Subcutaneous abdominal adipose tissue (tissue), 5 donors: ENCODE measurements around the gene ZEB2.

Experiments used
- H3K27ac ChIP-seq: one replicate; pipeline ENCODE4 v1.7.0; 2013; ENCODE audit warnings: low read depth, mild to moderate bottlenecking, inconsistent platforms, low read length, moderate library complexity
- H3K27me3 ChIP-seq, 5 donors: one replicate each; pipeline ENCODE4 v1.7.0; 2013; ENCODE audit warnings: low read length in 5 of 5, inconsistent platforms in 1 of 5; ENCODE audit not compliant: control insufficient read depth in 5 of 5, insufficient read depth in 4 of 5
- H3K36me3 ChIP-seq, 5 donors: one replicate each; pipeline ENCODE4 v1.7.0; 2013; ENCODE audit warnings: low read length in 5 of 5; ENCODE audit not compliant: control insufficient read depth in 5 of 5, insufficient read depth in 5 of 5
- H3K4me1 ChIP-seq, 5 donors: one replicate each; pipeline ENCODE4 v1.7.0; 2013; ENCODE audit warnings: low read length in 5 of 5, mild to moderate bottlenecking in 3 of 5, moderate library complexity in 1 of 5; ENCODE audit not compliant: control insufficient read depth in 5 of 5, insufficient read depth in 5 of 5
- H3K4me3 ChIP-seq, 5 donors: one replicate each; pipeline ENCODE4 v1.7.0; 2013; ENCODE audit warnings: low read length in 5 of 5, low read depth in 1 of 5
- H3K9ac ChIP-seq, 5 donors: one replicate each; pipeline ENCODE4 v1.7.0; 2013; ENCODE audit warnings: low read length in 5 of 5, mild to moderate bottlenecking in 4 of 5, moderate library complexity in 3 of 5
- H3K9me3 ChIP-seq, 5 donors: one replicate each; pipeline ENCODE4 v1.7.0; 2013; ENCODE audit warnings: low read length in 5 of 5; ENCODE audit not compliant: control insufficient read depth in 5 of 5
- donor health status: healthy.
- donor health status: healthy.
- donor health status: healthy.
- donor health status: healthy.
- donor health status: healthy.

The ZEB2 gene

DNA sequence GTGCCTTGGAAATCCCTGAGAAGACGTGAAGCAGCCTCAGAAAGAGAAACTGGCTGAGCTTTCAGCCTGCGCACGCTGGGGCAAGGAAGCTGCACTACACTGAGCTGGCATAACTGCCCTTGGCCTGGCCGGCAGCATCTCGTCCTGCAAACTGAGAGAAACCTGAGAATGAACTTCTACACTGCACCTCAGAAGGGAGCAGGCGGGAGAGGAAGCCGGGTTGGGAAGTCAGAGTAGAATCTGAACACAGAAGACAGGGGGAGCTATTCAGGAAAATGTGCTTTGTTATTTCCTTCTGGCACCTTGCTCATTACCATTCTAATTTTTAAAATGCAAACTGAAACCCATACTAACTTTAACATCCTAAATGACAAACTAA lies 70.9 kb downstream of the ZEB2 start:
- no peak overlapping the region for H3K4me3 ChIP-seq
- no peaks in the 10 kb centered on the region for H3K27me3 ChIP-seq
- peaks cover 0 to 31% (median 23%) of the 10 kb centered on the region in 5 donors for H3K4me1 ChIP-seq

DNA sequence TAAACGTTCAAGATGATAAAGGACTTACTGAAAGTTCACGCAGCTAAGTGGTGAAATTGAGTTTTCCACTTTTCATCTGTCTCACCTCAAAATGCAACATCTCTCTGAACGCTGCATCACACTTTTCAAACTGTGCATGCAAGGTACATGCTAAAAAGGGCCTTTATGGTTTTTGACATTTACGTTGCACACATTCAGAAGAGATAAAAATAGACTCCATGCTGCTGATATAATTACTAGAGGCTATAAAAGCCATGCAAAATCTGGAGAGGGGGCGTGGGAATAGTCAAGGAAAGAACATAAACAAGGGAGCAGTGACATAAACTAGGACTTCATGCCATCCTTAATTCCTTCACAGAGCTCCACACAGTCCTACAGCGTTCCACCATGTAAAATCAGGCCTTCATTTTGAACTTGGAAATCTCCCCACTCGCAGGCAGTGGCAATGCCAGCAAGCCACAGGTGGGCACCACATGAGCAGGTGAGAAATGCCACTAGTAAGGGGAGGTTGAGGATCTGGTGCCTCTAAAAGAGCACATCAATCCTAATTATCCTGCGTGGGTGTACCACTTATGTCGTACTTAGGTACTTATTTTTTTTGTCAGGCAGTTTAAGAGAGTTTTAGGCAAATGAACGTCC lies 71.4 kb downstream of the ZEB2 start:
- Histone ChIP-seq H3K9ac (no peak overlapping the region), H3K9me3 (no peaks in the 10 kb centered on the region), H3K27me3 (no peaks in the 10 kb centered on the region), H3K27ac (peak overlapping the region; percentile 32), H3K4me1 (peaks cover 0 to 32% (median 23%) of the 10 kb centered on the region in 5 donors), H3K4me3 (no peak overlapping the region), H3K36me3 (peaks cover 0 to 14% (median 2%) of the 10 kb centered on the region in 5 donors)

More for the DNA sequence above, 70.9 kb downstream of the ZEB2 start:
- Histone ChIP-seq H3K9me3 (no peaks in the 10 kb centered on the region), H3K9ac (no peak overlapping the region), H3K36me3 (peaks cover 0 to 11% (median 2%) of the 10 kb centered on the region in 5 donors), H3K27ac (peak overlapping the region; percentile 32)

DNA sequence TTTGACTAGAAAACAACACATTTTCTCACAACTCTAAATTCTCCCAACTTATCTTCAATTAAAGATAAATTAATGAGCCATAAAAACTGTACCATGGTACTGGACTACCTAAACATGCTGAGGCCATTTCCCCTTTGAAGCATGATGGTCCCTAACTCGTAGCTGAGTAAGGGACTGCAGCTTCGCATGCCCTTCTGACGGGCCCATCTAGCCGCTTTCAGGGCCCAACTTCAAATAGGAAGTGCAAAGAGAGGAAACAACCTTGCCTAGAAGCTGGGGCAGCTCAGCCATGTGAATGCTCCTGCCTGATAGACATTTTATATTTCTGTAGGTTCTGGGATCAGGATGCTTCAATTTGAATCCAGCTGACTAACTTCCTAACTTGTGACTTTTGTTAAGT lies 72.4 kb downstream of the ZEB2 start:
- Histone ChIP-seq H3K4me3 (no peak overlapping the region), H3K27ac (no peak overlapping the region), H3K27me3 (no peaks in the 10 kb centered on the region), H3K9me3 (no peaks in the 10 kb centered on the region), H3K36me3 (peaks cover 0 to 16% (median 2%) of the 10 kb centered on the region in 5 donors), H3K4me1 (peaks cover 0 to 25% (median 20%) of the 10 kb centered on the region in 5 donors), H3K9ac (no peak overlapping the region)

DNA sequence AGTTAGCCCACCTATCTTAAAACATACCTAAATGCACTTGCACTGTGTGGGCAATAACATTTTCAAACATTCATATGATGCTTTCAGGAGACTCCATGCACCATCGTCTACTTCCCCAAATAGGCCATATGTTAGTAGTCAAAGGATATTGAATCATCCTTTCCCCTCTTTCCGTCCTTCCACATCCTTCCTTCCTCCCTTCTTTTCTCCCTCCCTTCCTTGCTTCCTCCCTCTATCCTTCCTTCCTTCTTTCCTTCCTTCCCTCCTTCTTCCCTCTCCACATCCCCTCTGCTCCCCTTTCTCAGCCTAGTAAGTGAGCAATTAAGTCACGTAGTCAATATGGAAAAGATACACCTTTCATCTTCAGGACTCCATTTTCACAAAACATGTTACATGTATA lies 73.8 kb downstream of the ZEB2 start:
- Histone ChIP-seq H3K4me3 (no peak overlapping the region), H3K36me3 (peaks cover 0 to 16% (median 2%) of the 10 kb centered on the region in 5 donors), H3K27me3 (no peaks in the 10 kb centered on the region), H3K9ac (no peak overlapping the region), H3K9me3 (no peaks in the 10 kb centered on the region), H3K4me1 (peaks cover 0 to 31% (median 24%) of the 10 kb centered on the region in 5 donors), H3K27ac (no peak overlapping the region)

DNA sequence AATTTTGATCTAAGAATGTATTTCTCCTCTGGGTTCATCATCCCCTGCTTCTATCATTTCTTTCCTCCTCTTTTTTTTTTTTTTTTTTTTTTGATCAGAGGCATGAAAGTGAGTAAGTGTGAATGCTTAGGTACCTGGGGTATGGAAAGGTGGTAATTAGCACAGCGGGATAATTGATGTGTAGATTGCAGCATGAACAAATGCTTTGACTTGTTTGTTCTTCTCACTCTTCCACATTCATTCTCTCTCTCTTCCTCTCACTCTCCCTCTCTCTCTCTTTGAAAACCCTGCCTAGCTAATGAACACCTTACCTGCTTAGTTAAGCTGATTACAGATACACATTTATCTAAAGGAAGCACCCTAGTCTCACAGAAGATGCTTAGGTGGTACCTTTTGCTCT lies 74.7 kb downstream of the ZEB2 start:
- no peak overlapping the region for H3K9ac ChIP-seq
- H3K27me3 ChIP-seq = no peaks in the 10 kb centered on the region
- peak overlapping the region; percentile 54 for H3K27ac ChIP-seq
- H3K9me3 ChIP-seq = no peaks in the 10 kb centered on the region
- H3K4me3 ChIP-seq = no peak overlapping the region
- H3K36me3 ChIP-seq = peaks cover 0 to 16% (median 2%) of the 10 kb centered on the region in 5 donors
- peaks cover 0 to 31% (median 29%) of the 10 kb centered on the region in 5 donors for H3K4me1 ChIP-seq

DNA sequence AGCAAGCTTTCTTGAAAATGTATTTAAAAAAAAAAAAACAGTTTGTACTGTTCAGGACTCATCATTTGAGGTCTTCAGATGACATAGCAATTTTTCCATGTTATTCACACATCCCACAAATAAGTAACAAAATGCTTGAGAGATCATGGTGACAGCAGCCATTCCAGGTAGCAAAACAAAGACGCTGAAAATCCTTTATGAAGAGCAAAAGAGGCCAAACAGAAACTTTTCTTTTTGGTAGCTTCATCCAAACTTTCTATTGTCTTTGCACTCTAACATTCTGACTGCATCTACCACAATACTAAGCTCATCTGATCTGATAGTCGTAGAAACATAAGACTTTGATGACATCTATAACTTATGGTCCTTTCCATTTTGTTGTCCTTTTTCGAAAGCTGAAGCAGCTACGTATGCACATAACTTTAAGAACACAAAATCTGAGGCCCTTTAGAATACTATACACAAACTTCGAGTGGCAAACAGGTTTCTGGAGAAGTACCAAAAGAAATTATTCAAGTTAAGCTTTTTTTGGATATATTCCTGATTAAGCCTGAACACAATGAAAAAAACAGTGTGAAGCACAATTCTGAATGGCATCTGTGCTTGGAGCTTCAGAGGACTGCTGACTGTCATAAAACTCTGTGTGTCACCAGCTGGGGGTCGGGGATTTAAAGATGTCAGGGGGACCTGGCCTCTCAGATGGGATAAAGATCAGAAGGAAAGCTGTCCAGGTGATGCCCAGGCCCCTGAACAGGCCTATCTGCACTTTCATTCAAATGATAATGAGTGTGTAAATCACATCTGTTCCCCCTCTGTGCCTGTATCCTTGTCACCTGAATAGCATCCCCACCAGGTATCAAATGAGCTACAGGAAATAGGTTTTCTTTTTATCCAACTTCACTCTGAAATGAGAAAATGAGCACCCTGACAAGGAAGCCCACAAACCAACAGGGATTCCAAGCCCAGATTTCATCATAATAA lies 75.8 kb downstream of the ZEB2 start:
- Histone ChIP-seq H3K4me3 (no peak overlapping the region), H3K27ac (peak overlapping the region; percentile 54), H3K4me1 (peaks cover 0 to 36% (median 26%) of the 10 kb centered on the region in 5 donors), H3K36me3 (peaks cover 0 to 13% (median 2%) of the 10 kb centered on the region in 5 donors), H3K9me3 (no peaks in the 10 kb centered on the region), H3K27me3 (no peaks in the 10 kb centered on the region), H3K9ac (peak overlapping the region in 2 of 5 donors; percentile 13 to 22)

DNA sequence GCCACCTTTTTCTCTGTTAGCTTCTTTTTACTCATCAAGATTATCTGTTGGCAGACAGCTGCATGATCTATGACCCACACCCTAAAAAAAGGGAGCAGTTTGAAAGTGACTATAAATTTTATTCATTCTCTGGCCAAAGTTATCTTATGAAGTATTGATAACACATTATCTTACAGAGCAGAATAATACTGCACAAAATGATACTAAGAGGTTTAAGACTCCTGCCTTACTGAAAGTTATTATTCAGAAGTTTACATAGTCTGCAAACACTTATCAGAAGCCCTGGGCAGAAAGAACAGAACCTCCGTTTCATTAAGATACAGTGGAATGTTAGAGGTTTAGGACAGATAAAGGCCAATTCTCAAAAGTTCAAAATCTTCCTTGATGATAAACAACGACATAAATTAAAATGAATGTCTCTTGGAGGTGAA lies 78.2 kb downstream of the ZEB2 start:
- peak overlapping the region in 1 of 5 donors; percentile 37 for H3K9ac ChIP-seq
- no peaks in the 10 kb centered on the region for H3K9me3 ChIP-seq
- no peak overlapping the region for H3K4me3 ChIP-seq
- H3K36me3 ChIP-seq = peaks cover 0 to 13% (median 2%) of the 10 kb centered on the region in 5 donors
- H3K27ac ChIP-seq = peak overlapping the region; percentile 63
- H3K4me1 ChIP-seq = peaks cover 0 to 32% (median 22%) of the 10 kb centered on the region in 5 donors
- H3K27me3 ChIP-seq = no peaks in the 10 kb centered on the region

DNA sequence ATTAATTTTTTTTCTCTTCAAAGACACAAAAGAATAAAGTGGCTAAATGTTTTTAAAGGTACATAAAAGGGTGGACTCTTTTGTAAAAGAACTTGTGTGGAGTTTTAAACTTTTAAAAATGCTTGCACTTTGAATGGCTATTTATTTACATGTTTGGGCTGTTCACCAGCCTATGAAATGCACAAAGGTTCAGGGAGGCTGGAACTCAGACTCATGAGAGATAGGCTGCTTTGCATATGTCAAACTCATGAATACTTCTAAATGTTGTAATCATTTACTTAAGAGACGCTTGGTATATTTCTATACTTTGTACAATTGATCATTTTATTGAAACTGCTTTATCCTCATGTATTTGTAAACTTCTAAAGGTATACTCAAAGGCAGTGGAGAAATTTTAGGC lies 79.9 kb downstream of the ZEB2 start:
- Histone ChIP-seq H3K9me3 (no peaks in the 10 kb centered on the region), H3K27me3 (no peaks in the 10 kb centered on the region), H3K9ac (no peak overlapping the region), H3K4me1 (peaks cover 0 to 35% (median 22%) of the 10 kb centered on the region in 5 donors), H3K4me3 (no peak overlapping the region), H3K36me3 (peaks cover 0 to 5% (median 2%) of the 10 kb centered on the region in 5 donors), H3K27ac (peak overlapping the region; percentile 31)

DNA sequence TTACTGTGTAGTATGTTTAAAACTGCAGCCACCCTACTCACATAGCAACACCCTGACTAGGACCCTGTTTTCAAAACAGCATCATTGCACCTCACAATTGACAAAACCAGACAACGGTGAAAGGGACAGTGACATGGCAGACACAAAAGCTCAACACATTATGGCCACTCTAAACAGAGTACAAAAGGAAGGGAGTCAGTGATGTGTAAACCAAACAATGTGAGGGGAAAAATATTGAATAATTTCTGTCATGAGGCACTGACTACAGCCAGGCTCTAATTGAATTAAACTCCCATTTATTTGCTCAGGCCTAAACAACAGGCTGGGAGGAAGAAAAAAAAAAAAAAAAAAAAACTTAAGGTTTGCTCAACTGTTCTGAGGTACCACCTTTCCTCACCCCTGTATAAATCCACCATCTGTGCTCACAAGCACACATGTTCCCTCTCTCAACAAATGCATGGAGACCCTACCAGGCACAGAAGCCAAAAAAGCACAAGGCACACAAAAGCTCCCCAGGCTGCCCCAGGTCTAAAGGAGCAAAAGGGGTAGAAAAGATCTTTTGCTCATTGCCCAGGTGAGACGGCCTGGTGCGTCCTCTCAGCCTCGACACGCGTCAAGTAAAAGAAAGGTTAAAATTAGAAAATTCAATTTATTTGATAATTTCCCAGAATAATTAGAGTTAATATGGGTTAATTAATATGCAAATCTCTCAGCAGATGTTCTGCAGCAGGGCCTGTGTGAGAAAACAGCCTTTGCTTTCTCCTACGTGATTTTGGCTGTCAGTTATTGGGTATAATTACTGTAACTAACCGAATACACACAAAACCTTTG lies 80.9 kb downstream of the ZEB2 start:
- H3K4me3 ChIP-seq = no peak overlapping the region
- H3K27ac ChIP-seq = peak overlapping the region; percentile 31
- H3K9ac ChIP-seq = no peak overlapping the region
- no peaks in the 10 kb centered on the region for H3K9me3 ChIP-seq
- peaks cover 0 to 31% (median 15%) of the 10 kb centered on the region in 5 donors for H3K4me1 ChIP-seq
- peaks cover 0 to 6% (median 5%) of the 10 kb centered on the region in 5 donors for H3K36me3 ChIP-seq
- no peaks in the 10 kb centered on the region for H3K27me3 ChIP-seq
